HEK293 (cell line): ENCODE results near the gene KIF26B.

ENCODE experiments used
- ZNF23 ChIP-seq: fragments of 450-650 bp; formaldehyde crosslinking; IDR thresholded peaks from 2 replicates; pipeline ENCODE4 v1.5.1; 2016; ENCODE audit warnings: missing biosample characterization, missing genetic modification characterization, borderline replicate concordance
- ZNF501 ChIP-seq: fragments of 450-650 bp; formaldehyde crosslinking; IDR thresholded peaks from 2 replicates; pipeline ENCODE4 v1.5.1; 2016; ENCODE audit warnings: missing biosample characterization, missing genetic modification characterization

- no peak for TF ChIP-seq ZNF501
- no peak for TF ChIP-seq ZNF23 (tag by site-specific recombination)
Observed at GRCh38 chr1:245600658-245601057, 445.9 kb downstream of the KIF26B start.
